HEK293 (cell line): Measurements from ENCODE around the gene ZNF248.

Experiments
- CTCF ChIA-PET: fragments of 350-600 bp; formaldehyde crosslinking; extraction: SDS; loops from one replicate; lab custom pipeline; 2021; ENCODE audit warnings: antibody characterized with exemption; lab: Yijun Ruan, JAX
- POLR2A ChIA-PET: fragments of 300-600 bp; formaldehyde crosslinking; extraction: SDS; loops from one replicate; lab custom pipeline; 2020; ENCODE audit warnings: antibody characterized with exemption, inconsistent platforms; lab: Yijun Ruan, JAX
- H3K27ac ChIP-seq: fragments of 200-500 bp; sonication (Bioruptor generic); 2 replicates; pipeline ENCODE4 v1.5.1; 2014; ENCODE audit warnings: low read depth, low read length, control low read depth, inconsistent platforms; ENCODE audit errors: extremely low read depth
- H3K36me3 ChIP-seq, 2 experiments: fragments of 200-500 bp in 1 of 2; sonication (Bioruptor generic) in 1 of 2; 1 replicate in 1 of 2; 2 replicates in 1 of 2; pipeline ENCODE4 v1.5.1; 2014 to 2017; ENCODE audit warnings: inconsistent platforms in 2 of 2, low read length in 2 of 2; ENCODE audit not compliant: control insufficient read depth in 2 of 2, insufficient read depth in 1 of 2
- H3K4me1 ChIP-seq: fragments of 200-500 bp; sonication (Bioruptor generic); 2 replicates; pipeline ENCODE4 v1.5.1; 2014; ENCODE audit warnings: mild to moderate bottlenecking, low read length, inconsistent platforms; ENCODE audit not compliant: control insufficient read depth, insufficient read depth
- H3K4me3 ChIP-seq: 2 replicates; pipeline ENCODE4 v1.5.1; 2011; ENCODE audit warnings: low read depth, mild to moderate bottlenecking, control low read depth, low read length, moderate library complexity
- H3K9me3 ChIP-seq: fragments of 200-500 bp; sonication (Bioruptor generic); 2 replicates; pipeline ENCODE4 v1.5.1; 2014; ENCODE audit warnings: low read depth, low read length, inconsistent platforms; ENCODE audit not compliant: control insufficient read depth, insufficient read depth
- ATF2 ChIP-seq: fragments of 450-650 bp; formaldehyde crosslinking; IDR thresholded peaks from 2 replicates; pipeline ENCODE4 v1.5.1; 2016; ENCODE audit warnings: missing biosample characterization, missing genetic modification characterization, low read depth
- MZF1 ChIP-seq: fragments of 450-650 bp; formaldehyde crosslinking; IDR thresholded peaks from 2 replicates; pipeline ENCODE4 v1.5.1; 2017; ENCODE audit warnings: missing biosample characterization, missing genetic modification characterization, borderline replicate concordance
- REST ChIP-seq: fragments of 450-650 bp; formaldehyde crosslinking; IDR thresholded peaks from 2 replicates; pipeline ENCODE4 v1.5.1; 2016; ENCODE audit warnings: missing biosample characterization, missing genetic modification characterization
- SP2 ChIP-seq: fragments of 450-650 bp; formaldehyde crosslinking; IDR thresholded peaks from 2 replicates; pipeline ENCODE4 v1.5.1; 2016; ENCODE audit warnings: missing biosample characterization, missing genetic modification characterization
- ZBTB8A ChIP-seq: fragments of 450-650 bp; formaldehyde crosslinking; IDR thresholded peaks from 2 replicates; pipeline ENCODE4 v1.5.1; 2016; ENCODE audit warnings: missing biosample characterization, missing genetic modification characterization
- ZNF132 ChIP-seq: fragments of 450-650 bp; formaldehyde crosslinking; IDR thresholded peaks from 2 replicates; pipeline ENCODE4 v1.5.1; 2017; ENCODE audit warnings: missing biosample characterization, missing genetic modification characterization, borderline replicate concordance
- ZNF133 ChIP-seq: fragments of 450-650 bp; formaldehyde crosslinking; IDR thresholded peaks from 2 replicates; pipeline ENCODE4 v1.5.1; 2016; ENCODE audit warnings: missing biosample characterization, missing genetic modification characterization
- ZNF266 ChIP-seq: fragments of 450-650 bp; formaldehyde crosslinking; IDR thresholded peaks from 2 replicates; pipeline ENCODE4 v1.5.1; 2016; ENCODE audit warnings: missing biosample characterization, missing genetic modification characterization, low read depth
- ZNF544 ChIP-seq: fragments of 450-650 bp; formaldehyde crosslinking; IDR thresholded peaks from 2 replicates; pipeline ENCODE4 v1.5.0; 2017; ENCODE audit warnings: missing biosample characterization, missing genetic modification characterization
- ZNF560 ChIP-seq: fragments of 450-650 bp; formaldehyde crosslinking; IDR thresholded peaks from 2 replicates; pipeline ENCODE4 v1.5.1; 2017; ENCODE audit warnings: missing biosample characterization, missing genetic modification characterization, borderline replicate concordance
- ZNF629 ChIP-seq: fragments of 450-650 bp; formaldehyde crosslinking; IDR thresholded peaks from 2 replicates; pipeline ENCODE4 v1.5.1; 2017; ENCODE audit warnings: missing biosample characterization, missing genetic modification characterization
- ZNF654 ChIP-seq: fragments of 450-650 bp; formaldehyde crosslinking; IDR thresholded peaks from 2 replicates; pipeline ENCODE4 v1.5.1; 2016; ENCODE audit warnings: low read depth, missing biosample characterization, missing genetic modification characterization
- ZNF707 ChIP-seq: fragments of 450-650 bp; formaldehyde crosslinking; IDR thresholded peaks from 2 replicates; pipeline ENCODE4 v1.5.1; 2016; ENCODE audit warnings: missing biosample characterization, missing genetic modification characterization
- ZNF777 ChIP-seq: fragments of 450-650 bp; formaldehyde crosslinking; IDR thresholded peaks from 2 replicates; pipeline ENCODE4 v1.5.1; 2017; ENCODE audit warnings: missing biosample characterization, missing genetic modification characterization, borderline replicate concordance
- ZSCAN23 ChIP-seq: fragments of 450-650 bp; formaldehyde crosslinking; IDR thresholded peaks from 2 replicates; pipeline ENCODE4 v1.5.1; 2016; ENCODE audit warnings: missing biosample characterization, missing genetic modification characterization
- ZXDB ChIP-seq: fragments of 450-650 bp; formaldehyde crosslinking; IDR thresholded peaks from 2 replicates; pipeline ENCODE4 v1.5.1; 2016; ENCODE audit warnings: missing biosample characterization, missing genetic modification characterization
- TF ChIP-seq, protein P1 (sequence below): fragments of 450-650 bp; formaldehyde crosslinking; conservative IDR thresholded peaks from 2 replicates; pipeline ENCODE4 v1.5.1; 2016; ENCODE audit warnings: low read depth, missing biosample characterization, missing genetic modification characterization
- TF ChIP-seq, protein P2 (sequence below): fragments of 450-650 bp; formaldehyde crosslinking; IDR thresholded peaks from 2 replicates; pipeline ENCODE4 v1.5.1; 2016; ENCODE audit warnings: missing biosample characterization, missing genetic modification characterization
- TF ChIP-seq, protein P3 (sequence below): fragments of 450-650 bp; formaldehyde crosslinking; IDR thresholded peaks from 2 replicates; pipeline ENCODE4 v1.5.1; 2016; ENCODE audit warnings: missing biosample characterization, missing genetic modification characterization
- TF ChIP-seq, protein P4 (sequence below): fragments of 450-650 bp; formaldehyde crosslinking; IDR thresholded peaks from 2 replicates; pipeline ENCODE4 v1.5.1; 2016; ENCODE audit warnings: missing biosample characterization, missing genetic modification characterization, low read depth

The ZNF248 gene

GRCh38 chr10:37895674-37896073, 38.3 kb upstream of the ZNF248 start (continued):
- TF ChIP-seq, protein P1, sequence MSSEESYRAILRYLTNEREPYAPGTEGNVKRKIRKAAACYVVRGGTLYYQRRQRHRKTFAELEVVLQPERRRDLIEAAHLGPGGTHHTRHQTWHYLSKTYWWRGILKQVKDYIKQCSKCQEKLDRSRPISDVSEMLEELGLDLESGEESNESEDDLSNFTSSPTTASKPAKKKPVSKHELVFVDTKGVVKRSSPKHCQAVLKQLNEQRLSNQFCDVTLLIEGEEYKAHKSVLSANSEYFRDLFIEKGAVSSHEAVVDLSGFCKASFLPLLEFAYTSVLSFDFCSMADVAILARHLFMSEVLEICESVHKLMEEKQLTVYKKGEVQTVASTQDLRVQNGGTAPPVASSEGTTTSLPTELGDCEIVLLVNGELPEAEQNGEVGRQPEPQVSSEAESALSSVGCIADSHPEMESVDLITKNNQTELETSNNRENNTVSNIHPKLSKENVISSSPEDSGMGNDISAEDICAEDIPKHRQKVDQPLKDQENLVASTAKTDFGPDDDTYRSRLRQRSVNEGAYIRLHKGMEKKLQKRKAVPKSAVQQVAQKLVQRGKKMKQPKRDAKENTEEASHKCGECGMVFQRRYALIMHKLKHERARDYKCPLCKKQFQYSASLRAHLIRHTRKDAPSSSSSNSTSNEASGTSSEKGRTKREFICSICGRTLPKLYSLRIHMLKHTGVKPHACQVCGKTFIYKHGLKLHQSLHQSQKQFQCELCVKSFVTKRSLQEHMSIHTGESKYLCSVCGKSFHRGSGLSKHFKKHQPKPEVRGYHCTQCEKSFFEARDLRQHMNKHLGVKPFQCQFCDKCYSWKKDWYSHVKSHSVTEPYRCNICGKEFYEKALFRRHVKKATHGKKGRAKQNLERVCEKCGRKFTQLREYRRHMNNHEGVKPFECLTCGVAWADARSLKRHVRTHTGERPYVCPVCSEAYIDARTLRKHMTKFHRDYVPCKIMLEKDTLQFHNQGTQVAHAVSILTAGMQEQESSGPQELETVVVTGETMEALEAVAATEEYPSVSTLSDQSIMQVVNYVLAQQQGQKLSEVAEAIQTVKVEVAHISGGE (tag by site-specific recombination), result no peak
- TF ChIP-seq ZNF132 (tag by site-specific recombination) (no peak), ZNF266 (tag by site-specific recombination) (no peak), SP2 (tag by site-specific recombination) (no peak), ZSCAN23 (tag by site-specific recombination) (no peak)
- TF ChIP-seq, protein P2, sequence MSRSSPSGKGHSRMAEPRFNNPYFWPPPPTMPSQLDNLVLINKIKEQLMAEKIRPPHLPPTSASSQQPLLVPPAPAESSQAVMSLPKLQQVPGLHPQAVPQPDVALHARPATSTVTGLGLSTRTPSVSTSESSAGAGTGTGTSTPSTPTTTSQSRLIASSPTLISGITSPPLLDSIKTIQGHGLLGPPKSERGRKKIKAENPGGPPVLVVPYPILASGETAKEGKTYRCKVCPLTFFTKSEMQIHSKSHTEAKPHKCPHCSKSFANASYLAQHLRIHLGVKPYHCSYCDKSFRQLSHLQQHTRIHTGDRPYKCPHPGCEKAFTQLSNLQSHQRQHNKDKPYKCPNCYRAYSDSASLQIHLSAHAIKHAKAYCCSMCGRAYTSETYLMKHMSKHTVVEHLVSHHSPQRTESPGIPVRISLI (tag by site-specific recombination), result no peak

DNA sequence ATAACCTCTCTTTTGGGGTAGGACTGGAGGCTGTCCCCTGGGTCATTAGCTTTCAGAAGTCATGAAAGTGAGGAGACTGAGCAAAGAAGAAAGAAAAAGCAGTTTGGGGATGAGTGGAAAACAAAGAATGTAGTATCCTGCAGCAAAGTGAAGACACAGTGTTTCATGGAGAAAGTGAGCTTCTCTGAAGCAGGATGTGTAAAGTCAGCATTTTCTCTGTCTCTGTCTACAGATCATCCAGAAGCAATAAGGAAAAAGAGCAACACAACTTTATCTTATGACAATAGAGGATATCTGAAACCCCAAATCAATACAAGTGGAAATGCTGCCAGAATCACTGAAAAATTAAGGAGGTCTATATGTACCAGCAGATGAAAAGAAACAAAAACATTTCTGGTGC, 28.4 kb upstream of the ZNF248 start:
- no peaks in the 10 kb centered on the region for H3K9me3 ChIP-seq
- no peak overlapping the region for H3K4me3 ChIP-seq
- H3K36me3 ChIP-seq, result no peaks in the 10 kb centered on the region
- no peak for TF ChIP-seq ZBTB8A (tag by site-specific recombination)
- TF ChIP-seq ZNF133, result no peak
- ChIA-PET POLR2A (no interaction called here), CTCF (no interaction called here)
- H3K4me1 ChIP-seq, result no peaks in the 10 kb centered on the region
- no peak overlapping the region for H3K27ac ChIP-seq

- Histone ChIP-seq H3K27ac (no peak overlapping the region), H3K4me1 (no peaks in the 10 kb centered on the region), H3K9me3 (no peaks in the 10 kb centered on the region), H3K4me3 (no peak overlapping the region), H3K36me3 (no peaks in the 10 kb centered on the region)
- POLR2A ChIA-PET, result no interaction called here
- CTCF ChIA-PET, result no interaction called here
- no peak for TF ChIP-seq ZNF777 (tag by site-specific recombination)
- no peak for TF ChIP-seq ZXDB (tag by site-specific recombination)
- TF ChIP-seq MZF1 (tag by site-specific recombination), result no peak
- no peak for TF ChIP-seq ZNF707 (tag by site-specific recombination)
- TF ChIP-seq REST (tag by site-specific recombination), result no peak
- TF ChIP-seq, protein P3, sequence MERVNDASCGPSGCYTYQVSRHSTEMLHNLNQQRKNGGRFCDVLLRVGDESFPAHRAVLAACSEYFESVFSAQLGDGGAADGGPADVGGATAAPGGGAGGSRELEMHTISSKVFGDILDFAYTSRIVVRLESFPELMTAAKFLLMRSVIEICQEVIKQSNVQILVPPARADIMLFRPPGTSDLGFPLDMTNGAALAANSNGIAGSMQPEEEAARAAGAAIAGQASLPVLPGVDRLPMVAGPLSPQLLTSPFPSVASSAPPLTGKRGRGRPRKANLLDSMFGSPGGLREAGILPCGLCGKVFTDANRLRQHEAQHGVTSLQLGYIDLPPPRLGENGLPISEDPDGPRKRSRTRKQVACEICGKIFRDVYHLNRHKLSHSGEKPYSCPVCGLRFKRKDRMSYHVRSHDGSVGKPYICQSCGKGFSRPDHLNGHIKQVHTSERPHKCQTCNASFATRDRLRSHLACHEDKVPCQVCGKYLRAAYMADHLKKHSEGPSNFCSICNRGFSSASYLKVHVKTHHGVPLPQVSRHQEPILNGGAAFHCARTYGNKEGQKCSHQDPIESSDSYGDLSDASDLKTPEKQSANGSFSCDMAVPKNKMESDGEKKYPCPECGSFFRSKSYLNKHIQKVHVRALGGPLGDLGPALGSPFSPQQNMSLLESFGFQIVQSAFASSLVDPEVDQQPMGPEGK (tag by site-specific recombination), result no peak
- TF ChIP-seq, protein P4, sequence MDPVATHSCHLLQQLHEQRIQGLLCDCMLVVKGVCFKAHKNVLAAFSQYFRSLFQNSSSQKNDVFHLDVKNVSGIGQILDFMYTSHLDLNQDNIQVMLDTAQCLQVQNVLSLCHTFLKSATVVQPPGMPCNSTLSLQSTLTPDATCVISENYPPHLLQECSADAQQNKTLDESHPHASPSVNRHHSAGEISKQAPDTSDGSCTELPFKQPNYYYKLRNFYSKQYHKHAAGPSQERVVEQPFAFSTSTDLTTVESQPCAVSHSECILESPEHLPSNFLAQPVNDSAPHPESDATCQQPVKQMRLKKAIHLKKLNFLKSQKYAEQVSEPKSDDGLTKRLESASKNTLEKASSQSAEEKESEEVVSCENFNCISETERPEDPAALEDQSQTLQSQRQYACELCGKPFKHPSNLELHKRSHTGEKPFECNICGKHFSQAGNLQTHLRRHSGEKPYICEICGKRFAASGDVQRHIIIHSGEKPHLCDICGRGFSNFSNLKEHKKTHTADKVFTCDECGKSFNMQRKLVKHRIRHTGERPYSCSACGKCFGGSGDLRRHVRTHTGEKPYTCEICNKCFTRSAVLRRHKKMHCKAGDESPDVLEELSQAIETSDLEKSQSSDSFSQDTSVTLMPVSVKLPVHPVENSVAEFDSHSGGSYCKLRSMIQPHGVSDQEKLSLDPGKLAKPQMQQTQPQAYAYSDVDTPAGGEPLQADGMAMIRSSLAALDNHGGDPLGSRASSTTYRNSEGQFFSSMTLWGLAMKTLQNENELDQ (tag by site-specific recombination), result no peak
- TF ChIP-seq ATF2 (tag by site-specific recombination), result no peak
- TF ChIP-seq ZNF560, result no peak
- TF ChIP-seq ZNF544 (tag by site-specific recombination), result no peak
- no peak for TF ChIP-seq ZNF629 (tag by site-specific recombination)
- TF ChIP-seq ZNF654, result no peak
These were observed 15.5 kb upstream of the ZNF248 start for GRCh38 chr10:37872955-37873354.
